LNCAP (cell line): Measurements from ENCODE around the gene OR2AT4.

Experiments used
- CTCF ChIP-seq: fragments of 450-650 bp; IDR thresholded peaks from 2 replicates; pipeline ENCODE4 v1.5.1; 2017; ENCODE audit warnings: mild to moderate bottlenecking

Gene OR2AT4

GRCh38 chr11:75035256-75035655, 61.4 kb downstream of the OR2AT4 start:
- no peak for TF ChIP-seq CTCF

- no peak for TF ChIP-seq CTCF
Observed at GRCh38 chr11:75033916-75034315, 62.8 kb downstream of the OR2AT4 start.

GRCh38 chr11:75032550-75032935, 64.1 kb downstream of the OR2AT4 start:
- TF ChIP-seq CTCF = no peak

- TF ChIP-seq CTCF = peak; percentile 87
Observed at GRCh38 chr11:75031771-75032549, 64.7 kb downstream of the OR2AT4 start.
